Inferior parietal cortex (tissue), 1 donor: Measurements from ENCODE around the gene CACNA2D3.

Experiments
- DNase-seq: peaks from one replicate; pipeline ENCODE4 v3.0.0-alpha.2; 2016; ENCODE audit errors: extremely low spot score

CACNA2D3 gene

DNA sequence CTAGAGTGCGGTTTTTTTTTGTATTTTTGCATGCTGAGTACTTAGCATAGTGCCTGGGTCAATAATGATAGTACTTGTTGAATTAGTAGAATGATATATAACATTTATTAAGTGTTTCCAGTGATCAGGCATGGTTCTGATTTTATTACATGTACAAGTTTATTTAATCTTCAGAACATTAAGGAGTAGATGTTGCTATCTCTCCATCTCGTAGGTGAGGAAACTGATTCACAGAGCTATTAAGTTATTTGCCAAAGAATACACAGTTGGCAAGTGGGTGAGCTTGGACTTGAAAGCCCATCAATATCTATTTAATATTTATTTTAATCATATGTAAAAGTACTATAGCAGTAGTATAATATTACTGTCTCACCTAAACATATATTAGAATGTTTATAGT, 219.5 kb downstream of the CACNA2D3 start:
- no peak for DNase-seq

DNA sequence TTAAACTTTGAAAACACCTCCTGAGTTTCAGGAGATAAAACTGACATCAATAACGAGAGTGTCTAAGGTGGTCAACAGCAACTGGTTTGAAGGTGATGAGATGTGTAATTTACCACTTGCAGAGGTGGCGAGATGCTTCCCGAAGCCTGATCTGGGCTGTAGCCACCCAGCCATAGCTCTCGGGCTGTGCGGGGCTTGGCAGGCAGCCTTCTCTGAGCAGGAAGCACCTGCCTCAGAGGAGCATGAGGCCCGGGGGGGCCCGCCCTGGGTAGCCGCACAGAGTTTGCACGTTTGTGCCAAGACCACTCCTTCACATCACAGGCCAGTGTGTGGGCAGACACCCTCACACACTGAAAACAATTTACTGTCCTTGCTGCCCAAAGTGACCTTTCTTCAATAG, 220.3 kb downstream of the CACNA2D3 start:
- DNase-seq: no peak

DNA sequence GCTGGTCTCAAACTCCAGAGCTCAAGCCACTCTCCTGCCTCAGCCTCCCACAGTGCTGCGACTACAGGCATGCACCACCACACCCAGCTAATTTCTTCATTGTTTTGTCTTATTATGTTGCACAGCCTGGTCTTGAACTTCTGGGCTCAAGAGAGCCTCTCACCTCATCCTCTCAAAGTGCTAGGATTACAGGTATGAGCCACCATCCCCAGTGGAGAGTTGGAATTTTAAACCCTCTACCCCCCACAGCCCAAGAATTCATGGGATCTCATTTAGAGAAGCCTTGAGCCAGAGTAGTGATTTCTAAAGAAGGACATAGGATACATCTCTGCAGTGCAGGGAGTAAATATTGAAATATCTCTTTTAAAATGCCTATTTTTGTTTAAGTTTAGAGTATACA, 221.1 kb downstream of the CACNA2D3 start:
- DNase-seq: no peak

DNA sequence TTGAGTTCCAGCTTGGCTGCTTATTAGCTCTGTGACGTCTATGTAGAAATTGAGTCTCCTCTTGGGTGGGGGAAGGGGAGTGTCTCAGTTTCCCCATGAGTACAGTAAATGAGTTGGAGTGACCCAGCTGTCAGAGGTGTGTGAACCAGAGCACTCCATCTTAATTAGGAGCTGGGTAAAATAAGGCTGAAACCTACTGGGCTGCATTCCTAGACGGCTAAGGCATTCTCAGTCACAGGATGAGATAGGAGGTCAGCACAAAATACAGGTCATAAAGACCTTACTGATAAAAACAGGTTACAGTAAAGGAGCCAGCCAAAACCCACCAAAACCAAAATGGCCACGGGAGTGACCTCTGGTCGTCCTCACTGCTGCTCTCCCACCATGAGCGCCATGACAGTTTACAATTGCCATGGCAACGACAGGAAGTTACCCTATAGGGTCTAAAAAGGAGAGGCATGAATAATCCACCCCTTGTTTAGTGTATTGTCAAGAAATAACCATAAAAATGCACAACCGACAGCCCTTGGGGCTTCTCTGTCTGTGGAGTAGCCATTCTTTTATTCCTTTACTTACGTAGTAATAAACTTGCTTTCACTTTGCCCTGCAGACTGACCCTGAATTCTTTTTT, 222.4 kb downstream of the CACNA2D3 start:
- DNase-seq: no peak

DNA sequence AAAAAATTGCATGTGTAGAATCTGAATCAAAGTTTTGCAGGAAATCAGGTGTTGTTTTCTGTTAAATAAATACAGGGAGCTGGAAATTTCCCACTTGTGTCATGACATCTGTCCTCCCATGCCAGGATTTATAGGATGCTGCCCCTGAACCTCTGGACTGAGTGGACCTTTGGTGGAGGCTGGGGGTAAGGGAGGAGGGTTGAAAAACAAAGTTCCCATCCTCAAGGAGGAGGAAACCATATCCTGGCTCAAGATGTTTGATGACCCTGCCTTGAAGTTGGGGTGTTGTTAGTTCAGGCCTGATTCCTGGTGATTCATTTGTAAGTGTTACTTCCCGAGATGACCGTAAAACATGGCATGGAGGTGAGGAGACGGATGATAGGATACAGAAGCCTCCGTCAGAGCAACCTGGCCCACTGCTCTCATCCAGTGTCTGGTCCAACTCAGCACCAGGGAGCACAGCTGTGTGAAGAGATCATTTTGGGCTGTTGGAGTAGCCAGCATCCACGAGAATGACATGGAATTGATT, 223.6 kb downstream of the CACNA2D3 start:
- no peak for DNase-seq

DNA sequence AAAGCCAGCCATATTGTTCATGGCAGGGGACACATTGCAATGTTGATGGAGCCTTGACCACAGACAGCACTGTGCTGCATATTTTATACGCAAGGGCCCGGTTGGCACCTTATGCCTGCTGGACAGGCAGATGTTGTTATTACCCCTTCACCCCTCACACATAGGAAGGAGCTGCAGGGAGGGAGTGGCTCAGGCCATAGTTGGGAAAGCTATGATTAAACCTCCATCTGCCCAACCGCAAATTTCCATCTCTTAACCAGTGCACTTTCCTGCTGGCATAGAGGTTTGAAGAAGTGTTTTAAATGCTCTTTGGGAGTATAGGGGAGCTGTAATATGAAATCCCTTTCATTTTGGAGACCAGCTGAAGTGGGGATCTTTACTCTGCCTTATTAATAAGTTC, 224.7 kb downstream of the CACNA2D3 start:
- DNase-seq: no peak

DNA sequence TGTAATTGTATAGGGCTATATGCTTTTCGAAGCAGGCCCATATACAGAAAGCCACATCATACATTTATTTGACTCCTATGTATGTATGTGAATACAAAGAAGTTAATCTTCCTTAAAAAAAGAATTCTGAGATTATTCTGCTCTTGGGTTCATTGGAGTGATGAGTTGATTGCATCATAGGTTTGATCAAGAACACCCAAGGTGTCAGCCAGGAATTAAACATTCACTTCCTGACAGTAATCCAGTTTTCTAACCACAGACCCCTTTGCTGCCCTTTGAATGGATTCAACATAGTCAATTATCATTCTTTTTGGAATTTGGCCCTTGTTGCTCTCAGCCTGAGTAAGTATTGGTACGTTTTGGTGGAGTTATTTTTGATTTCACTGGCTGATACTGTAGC, 225.6 kb downstream of the CACNA2D3 start:
- no peak for DNase-seq

DNA sequence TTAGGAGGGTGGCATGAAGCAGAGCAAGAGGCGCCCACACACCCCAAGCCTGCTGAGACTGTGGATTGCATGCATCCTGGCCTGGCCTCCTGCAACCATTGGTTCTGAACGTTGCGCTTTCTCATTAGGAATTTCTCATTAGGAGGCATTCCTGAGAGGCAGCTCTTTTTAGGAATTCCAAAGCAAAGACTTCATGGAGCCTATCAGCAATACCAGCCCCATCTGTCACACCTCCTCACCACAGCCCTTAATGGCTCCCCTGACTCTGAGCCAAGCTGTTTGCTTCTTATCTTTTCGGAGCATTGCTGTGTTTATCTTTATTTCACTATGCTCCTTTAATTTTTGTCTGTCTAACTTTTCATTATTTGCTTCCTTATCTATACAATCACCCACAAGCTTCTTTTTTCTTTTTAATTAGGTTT, 226.9 kb downstream of the CACNA2D3 start:
- DNase-seq: no peak

DNA sequence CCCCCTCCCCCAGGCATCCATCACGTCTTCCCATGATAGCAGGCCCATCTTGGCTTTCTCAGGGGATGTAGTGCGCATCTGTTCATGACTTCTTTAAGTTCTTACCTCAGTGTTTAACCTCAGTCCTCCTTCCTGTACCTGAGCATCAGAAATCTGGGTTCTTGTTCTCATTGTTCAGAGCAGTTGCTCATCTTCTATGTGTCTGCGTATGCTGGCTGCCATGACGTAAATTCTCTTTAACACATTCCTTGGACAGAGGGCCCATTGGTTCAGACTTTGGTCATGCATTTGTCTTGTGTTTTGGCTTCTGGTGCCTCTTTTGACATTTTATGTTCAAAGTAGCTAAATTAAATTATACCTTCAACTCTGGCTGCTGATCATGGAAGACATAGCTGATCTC, 227.3 kb downstream of the CACNA2D3 start:
- no peak for DNase-seq

DNA sequence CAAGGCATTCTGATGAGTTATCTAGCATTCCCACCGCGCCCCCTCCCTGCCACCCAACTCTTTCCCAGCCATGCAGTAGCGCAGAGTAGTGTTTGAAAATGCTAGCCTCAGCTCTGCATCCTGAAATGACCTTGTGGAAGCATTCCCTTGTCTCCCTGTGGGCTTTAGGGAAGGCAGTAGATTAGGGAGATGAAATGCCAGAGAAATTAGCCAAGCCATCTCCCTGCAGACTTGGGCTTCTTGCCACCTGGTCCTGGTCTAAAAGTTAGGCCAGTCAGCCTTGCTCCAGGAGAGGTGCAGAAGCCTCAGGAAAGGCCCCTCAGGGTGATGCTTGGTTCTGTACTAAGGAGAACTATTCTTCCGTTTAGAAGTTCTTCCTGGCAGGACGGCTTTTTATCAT, 231.2 kb downstream of the CACNA2D3 start:
- no peak for DNase-seq

DNA sequence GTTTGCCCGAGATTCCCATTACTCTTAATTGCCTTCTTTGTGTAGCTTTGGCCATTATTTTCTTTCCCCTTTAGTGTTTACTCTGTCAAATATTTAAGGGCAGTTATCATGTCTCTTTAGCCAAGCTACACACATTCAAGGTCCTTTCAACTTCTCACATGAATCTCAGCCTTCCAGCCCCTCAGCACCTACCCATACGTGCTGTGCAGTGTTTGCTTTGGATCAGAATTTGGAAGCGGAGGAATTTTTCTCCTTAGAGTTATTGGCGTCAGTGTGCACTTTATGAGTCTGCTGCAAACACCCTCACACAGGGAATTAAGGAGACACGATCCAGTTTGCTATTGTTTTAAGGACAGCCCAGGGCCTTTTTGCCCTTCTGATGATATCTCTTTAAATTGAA, 231.6 kb downstream of the CACNA2D3 start:
- DNase-seq: no peak

DNA sequence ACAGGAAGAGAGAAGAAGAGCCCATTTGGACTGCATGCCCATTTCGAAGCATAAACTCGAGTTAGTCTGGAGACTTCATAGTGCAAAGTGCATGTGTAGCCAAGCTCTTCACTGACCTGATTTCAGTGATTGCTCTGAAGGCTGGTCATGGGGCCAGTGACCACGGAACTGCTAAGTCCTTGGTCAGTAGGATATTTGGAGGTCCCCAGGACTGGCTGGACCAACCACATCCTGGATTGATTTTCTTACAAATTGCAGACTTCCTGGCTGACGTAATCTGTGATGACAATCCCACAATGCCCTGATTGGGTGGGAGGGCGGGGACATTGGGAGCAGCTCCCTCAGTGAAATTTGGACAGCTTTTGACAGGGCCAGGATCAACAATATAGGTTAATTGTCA, 233.4 kb downstream of the CACNA2D3 start:
- DNase-seq: no peak

DNA sequence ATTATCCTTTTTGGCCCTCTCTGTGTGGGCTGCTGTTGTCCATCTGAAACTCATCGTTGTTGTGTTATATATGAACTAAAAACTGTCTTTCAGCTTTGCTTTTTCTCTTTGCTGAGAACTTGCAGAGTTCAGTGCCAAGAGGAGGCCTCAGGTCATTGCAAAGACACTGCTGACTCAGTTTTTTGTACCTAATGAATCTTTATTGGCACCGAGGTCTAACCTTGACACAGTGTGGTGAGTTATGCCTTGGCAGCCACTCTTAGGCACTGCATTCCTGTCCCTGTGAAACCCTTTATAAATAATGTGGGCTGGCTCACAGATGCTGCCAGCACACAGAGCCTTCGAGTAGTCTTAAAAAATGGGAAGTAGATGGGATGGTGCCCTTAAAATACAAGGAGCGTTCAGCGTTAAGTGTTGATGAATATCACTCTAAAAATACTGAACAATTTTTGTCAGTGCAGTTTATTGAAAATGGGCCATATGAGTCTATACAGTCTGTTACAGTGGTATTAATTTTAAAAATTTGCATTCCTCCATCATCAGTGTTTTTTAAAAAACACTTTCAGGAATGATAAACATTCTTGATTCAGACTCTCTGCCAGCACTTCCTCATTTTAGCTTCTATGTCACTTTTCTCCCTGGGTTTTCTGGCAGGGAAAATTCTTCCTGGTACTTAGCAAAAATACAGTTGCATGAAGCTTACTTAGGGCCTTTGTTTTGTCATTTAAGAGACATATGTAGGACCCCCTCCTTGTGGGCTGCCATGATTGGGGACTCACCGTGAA, 234.1 kb downstream of the CACNA2D3 start:
- DNase-seq: peak; percentile 30

DNA sequence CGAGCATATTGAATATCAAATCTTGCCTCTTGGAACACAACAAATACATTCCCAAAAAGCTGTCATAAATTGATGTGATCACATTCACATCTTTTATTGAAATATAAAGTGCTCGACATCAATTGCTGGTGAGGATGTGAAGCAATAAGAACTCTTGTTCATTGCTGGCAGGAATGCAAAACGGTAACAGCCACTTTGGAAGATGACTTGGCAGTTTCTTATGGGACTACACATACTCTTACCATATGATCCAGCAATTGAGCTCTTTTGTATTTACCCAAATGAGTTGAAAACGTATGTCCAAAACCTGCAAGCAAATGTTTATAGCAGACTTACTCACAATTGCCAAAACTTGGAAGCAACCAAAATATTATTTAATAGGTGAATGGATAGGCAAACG, 234.9 kb downstream of the CACNA2D3 start:
- DNase-seq: peak; percentile 24

DNA sequence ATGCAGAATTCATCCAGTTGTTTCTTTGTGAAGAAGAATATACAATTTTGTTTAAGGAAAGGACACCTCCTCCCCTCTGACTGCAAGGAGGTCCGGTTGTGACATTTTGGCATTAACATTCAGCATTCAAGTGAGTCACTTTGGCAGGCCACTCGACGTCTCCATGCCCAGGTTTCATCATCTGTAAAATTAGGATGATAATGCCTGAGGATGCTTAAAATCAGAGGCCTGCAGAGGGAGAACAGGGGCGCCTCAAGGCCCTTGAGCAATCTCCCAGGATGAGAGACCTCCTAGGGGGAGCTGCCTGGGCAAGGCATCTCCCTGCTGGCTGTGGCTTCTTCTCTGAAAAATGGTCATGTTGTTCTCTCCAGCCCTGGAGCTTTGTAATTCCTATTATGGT, 236.0 kb downstream of the CACNA2D3 start:
- no peak for DNase-seq

DNA sequence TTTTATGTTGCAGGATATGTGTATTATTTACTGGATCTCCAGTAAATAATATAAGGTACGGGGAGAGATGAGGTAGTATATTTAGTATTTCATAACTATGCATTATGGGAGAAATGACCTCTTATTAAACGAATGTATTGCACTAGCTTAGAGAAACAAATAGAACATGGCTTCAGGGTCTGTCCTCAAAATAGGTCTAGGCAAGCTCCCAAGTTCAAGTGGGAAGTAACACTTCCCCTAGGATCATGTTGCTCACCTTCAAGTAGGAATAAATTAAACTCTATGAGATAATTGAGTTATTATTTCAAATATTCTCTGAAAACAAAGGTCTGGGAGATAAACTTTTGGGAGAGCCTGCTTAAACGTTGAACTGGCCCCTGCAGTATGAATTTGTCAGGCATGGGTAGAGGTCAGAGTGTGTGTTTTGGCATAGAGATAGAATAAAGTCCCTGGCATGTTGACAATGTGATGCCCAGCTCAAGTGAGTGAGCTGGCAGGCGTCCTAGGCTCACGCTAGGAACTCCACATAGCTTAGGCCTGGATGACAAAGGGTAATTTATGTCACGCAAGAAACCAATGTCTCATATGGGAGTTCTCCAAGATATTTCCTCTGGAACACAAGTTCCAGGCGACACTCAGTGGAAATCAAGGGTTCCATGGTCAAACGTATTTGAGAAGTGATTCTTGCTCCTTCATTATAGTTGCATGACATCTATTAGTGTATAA, 236.8 kb downstream of the CACNA2D3 start:
- no peak for DNase-seq

DNA sequence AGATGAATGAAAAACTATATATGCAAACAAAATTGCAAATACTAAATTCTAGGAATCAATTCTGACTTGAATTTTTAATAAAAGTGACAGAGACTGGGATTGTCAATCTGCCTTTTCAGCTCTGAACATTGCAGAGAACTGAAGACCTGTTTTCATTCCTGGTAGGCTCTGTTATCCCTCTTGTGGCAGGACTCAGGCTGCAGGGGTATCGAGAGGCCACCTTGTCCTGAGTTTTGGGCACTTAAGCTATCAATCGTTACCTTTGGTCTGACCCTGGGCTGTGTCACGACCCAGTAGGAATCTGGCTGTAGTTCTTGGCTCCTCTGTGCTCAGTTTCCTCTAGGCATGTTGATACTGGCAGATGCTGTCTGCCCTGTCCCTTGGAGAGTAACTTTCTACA, 238.0 kb downstream of the CACNA2D3 start:
- DNase-seq: no peak

DNA sequence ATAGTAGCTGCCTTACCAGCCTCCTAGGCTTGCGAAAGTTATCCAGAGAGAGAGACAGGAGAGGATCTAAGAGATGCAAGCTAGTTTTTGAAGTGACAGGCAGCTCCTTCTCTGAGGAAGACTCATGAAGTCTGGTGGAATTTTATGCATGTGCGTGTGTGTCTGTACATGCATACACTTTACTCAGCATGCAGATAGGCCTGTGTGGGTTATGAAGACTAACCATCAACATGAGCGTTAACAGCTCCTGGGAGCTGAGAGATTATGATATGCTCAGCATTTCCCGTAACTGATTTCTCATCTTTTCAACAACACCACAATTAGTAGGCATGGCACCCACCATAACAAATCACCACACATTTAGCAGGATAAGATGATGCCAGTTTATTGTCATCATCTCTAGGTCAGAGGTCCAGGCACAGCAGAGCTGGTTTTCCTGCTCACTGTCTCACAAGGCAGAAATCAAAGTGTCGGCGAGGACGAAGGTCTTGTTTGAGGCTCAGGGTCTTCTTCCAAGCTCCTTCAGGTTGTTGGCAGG, 239.5 kb downstream of the CACNA2D3 start:
- DNase-seq: no peak

DNA sequence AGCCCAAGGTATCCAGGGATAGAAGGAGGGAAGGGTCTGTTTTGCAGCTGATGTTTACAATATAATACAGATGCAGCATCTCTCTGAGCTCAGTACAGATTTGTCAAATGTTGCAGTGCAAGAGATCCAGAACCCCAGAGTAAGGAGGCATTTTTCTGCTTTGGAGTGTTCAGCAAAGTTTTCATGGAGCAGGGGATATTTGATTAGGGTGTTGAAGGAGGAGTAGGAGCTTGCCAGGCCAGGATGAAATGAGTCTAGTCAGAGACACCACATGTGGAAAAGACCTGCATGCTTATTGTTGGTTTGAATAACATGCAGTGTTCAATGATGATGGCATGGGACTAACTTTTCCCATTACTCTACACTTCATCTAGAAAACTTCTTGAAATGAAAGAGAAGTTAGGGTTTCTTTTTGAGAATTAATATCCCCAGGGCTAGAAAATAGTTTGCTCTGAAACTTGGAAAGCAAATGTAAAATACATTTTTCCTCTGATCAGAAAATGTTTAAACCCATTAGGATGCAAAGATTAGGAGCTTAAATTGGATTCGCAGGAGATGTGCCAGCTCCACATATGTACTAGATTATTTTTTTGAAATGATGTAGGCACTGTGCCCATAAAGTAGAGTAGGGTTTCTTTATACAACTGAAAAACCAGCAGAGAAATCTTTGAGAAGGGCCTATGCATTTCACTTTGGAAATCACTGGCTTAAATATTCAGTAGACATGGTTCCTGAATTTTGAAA, 243.8 kb downstream of the CACNA2D3 start:
- no peak for DNase-seq

DNA sequence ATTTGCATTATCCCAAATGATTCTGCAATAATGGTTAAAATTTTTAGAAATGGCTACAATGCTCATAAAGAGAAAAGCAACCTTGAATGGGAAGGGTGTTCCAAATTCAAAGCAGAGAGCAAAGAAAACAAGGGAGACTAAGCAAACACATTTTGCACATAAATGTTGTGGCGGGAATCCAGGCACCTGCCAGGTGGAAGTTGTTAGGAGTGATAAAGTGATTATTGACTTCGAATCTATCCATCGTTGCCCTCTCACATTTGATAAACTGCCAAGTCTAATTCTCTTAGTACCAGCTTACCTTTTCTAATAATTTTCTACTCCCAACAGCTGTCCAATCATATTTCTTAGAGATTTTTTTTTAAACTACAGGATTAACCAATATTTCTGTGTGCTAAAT, 244.5 kb downstream of the CACNA2D3 start:
- no peak for DNase-seq

DNA sequence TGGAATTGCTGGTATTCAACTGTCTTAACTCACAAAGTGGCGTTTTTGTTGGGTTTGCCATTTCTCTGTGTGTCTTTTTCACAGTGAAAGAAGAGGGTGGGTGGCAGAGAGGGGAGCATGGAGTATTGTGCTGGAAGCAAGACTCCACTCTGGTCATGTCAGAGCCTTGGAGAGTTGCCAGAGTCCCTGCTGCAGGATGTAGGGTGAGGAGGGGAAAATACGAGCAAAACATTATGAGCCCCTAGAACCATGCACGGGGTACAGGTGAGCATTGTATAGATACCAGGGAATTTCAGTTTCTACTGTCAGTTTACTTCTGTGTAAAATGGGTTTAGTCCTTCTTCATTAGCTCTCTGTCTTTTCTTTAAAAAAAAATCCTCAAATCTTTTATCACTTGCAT, 249.9 kb downstream of the CACNA2D3 start:
- no peak for DNase-seq
